ENCODE results near the gene ETFA. TPM values are rescaled to one million over a fixed set of nuclear protein-coding genes. Genes with fewer than 3 reads are reported as not detected.
A peak's percentile ranks its signal among the peaks of the same experiment; 100 is the strongest.

ETFA gene
- total and polyA plus RNA-seq, 2 experiments from 2014 or later = 175 to 185 TPM

GRCh38 chr15:76209523-76209922, 101.7 kb downstream of the ETFA start:
- H3K9me3 ChIP-seq (ENCODE audit: low read depth) = no peaks in the 10 kb centered on the region
- TF ChIP-seq EZH2phosphoT487 (IDR thresholded peaks at IDR 0.05; ENCODE audit: low read depth, severe bottlenecking, unreplicated experiment) (no peak), EZH2 (IDR thresholded peaks at IDR 0.05; ENCODE audit: borderline replicate concordance) (no peak), CTCF (IDR thresholded peaks at IDR 0.05; ENCODE audit: poor library complexity) (no peak)
- H3K79me2 ChIP-seq = no peaks in the 10 kb centered on the region
- no peak for DNase-seq (ENCODE audit: low spot score)
- 100% methylated on average over 1 of the region's 1 CpG for WGBS (ENCODE audit: low lambda C conversion rate, missing lambda C conversion rate)
- H3K36me3 ChIP-seq (replicated peaks; ENCODE audit: insufficient read depth, low read depth) = no peaks in the 10 kb centered on the region
- no peaks in the 10 kb centered on the region for H4K20me1 ChIP-seq (ENCODE audit: insufficient read depth, poor library complexity, severe bottlenecking)
- H3K27ac ChIP-seq = no peak overlapping the region
- H3K9me2 ChIP-seq (replicated peaks; ENCODE audit: insufficient read depth) = no peaks in the 10 kb centered on the region
- no peaks in the 10 kb centered on the region for H3K4me1 ChIP-seq (ENCODE audit: insufficient read depth)
- H3K4me3 ChIP-seq = no peak overlapping the region
- H3K4me2 ChIP-seq = no peak overlapping the region
- H2AFZ ChIP-seq = no peak overlapping the region
- H3K27me3 ChIP-seq = no peaks in the 10 kb centered on the region

GRCh38 chr15:76208786-76209424, 102.4 kb downstream of the ETFA start:
- H3K4me1 ChIP-seq (ENCODE audit: insufficient read depth) = no peaks in the 10 kb centered on the region
- WGBS (ENCODE audit: low lambda C conversion rate, missing lambda C conversion rate) = 86% methylated on average over 2 of the region's 2 CpGs
- no peaks in the 10 kb centered on the region for H3K9me3 ChIP-seq (ENCODE audit: low read depth)
- no peak for DNase-seq (ENCODE audit: low spot score)
- no peak overlapping the region for H2AFZ ChIP-seq
- no peaks in the 10 kb centered on the region for H3K36me3 ChIP-seq (replicated peaks; ENCODE audit: insufficient read depth, low read depth)
- no peaks in the 10 kb centered on the region for H3K9me2 ChIP-seq (replicated peaks; ENCODE audit: insufficient read depth)
- H3K79me2 ChIP-seq = no peaks in the 10 kb centered on the region
- H4K20me1 ChIP-seq (ENCODE audit: insufficient read depth, poor library complexity, severe bottlenecking) = no peaks in the 10 kb centered on the region
- TF ChIP-seq EZH2phosphoT487 (IDR thresholded peaks at IDR 0.05; ENCODE audit: low read depth, severe bottlenecking, unreplicated experiment) = no peak
- H3K4me2 ChIP-seq = no peak overlapping the region
- H3K4me3 ChIP-seq = no peak overlapping the region
- no peaks in the 10 kb centered on the region for H3K27me3 ChIP-seq
- H3K27ac ChIP-seq = no peak overlapping the region

GRCh38 chr15:76208084-76208785, 103.0 kb downstream of the ETFA start:
- no peak overlapping the region for H3K4me3 ChIP-seq
- no peaks in the 10 kb centered on the region for H3K4me1 ChIP-seq (ENCODE audit: insufficient read depth)
- no peaks in the 10 kb centered on the region for H3K36me3 ChIP-seq (replicated peaks; ENCODE audit: insufficient read depth, low read depth)
- no peaks in the 10 kb centered on the region for H4K20me1 ChIP-seq (ENCODE audit: insufficient read depth, poor library complexity, severe bottlenecking)
- no peaks in the 10 kb centered on the region for H3K27me3 ChIP-seq
- DNase-seq (ENCODE audit: low spot score) = no peak
- H3K79me2 ChIP-seq = no peaks in the 10 kb centered on the region
- H3K9me2 ChIP-seq (replicated peaks; ENCODE audit: insufficient read depth) = no peaks in the 10 kb centered on the region
- TF ChIP-seq EZH2phosphoT487 (IDR thresholded peaks at IDR 0.05; ENCODE audit: low read depth, severe bottlenecking, unreplicated experiment) (no peak), CTCF (IDR thresholded peaks at IDR 0.05; ENCODE audit: poor library complexity) (no peak), EZH2 (IDR thresholded peaks at IDR 0.05; ENCODE audit: borderline replicate concordance) (no peak)
- no peak overlapping the region for H3K27ac ChIP-seq
- H2AFZ ChIP-seq = no peak overlapping the region
- no peak overlapping the region for H3K4me2 ChIP-seq
- H3K9me3 ChIP-seq (ENCODE audit: low read depth) = no peaks in the 10 kb centered on the region
- WGBS (ENCODE audit: low lambda C conversion rate, missing lambda C conversion rate) = 98% methylated on average over 8 of the region's 8 CpGs

GRCh38 chr15:76206325-76206976, 104.8 kb downstream of the ETFA start:
- H3K36me3 ChIP-seq (replicated peaks; ENCODE audit: insufficient read depth, low read depth) = no peaks in the 10 kb centered on the region
- no peak overlapping the region for H3K4me3 ChIP-seq
- H3K4me2 ChIP-seq = no peak overlapping the region
- H3K27ac ChIP-seq = no peak overlapping the region
- H3K9me2 ChIP-seq (replicated peaks; ENCODE audit: insufficient read depth) = no peaks in the 10 kb centered on the region
- H2AFZ ChIP-seq = no peak overlapping the region
- H3K4me1 ChIP-seq (ENCODE audit: insufficient read depth) = no peaks in the 10 kb centered on the region
- H3K9me3 ChIP-seq (ENCODE audit: low read depth) = no peaks in the 10 kb centered on the region
- H3K79me2 ChIP-seq = no peaks in the 10 kb centered on the region
- H3K27me3 ChIP-seq = no peaks in the 10 kb centered on the region
- no peaks in the 10 kb centered on the region for H4K20me1 ChIP-seq (ENCODE audit: insufficient read depth, poor library complexity, severe bottlenecking)
- WGBS (ENCODE audit: low lambda C conversion rate, missing lambda C conversion rate) = 70% methylated on average over 4 of the region's 4 CpGs
- TF ChIP-seq CTCF (IDR thresholded peaks at IDR 0.05; ENCODE audit: poor library complexity) (no peak), EZH2 (IDR thresholded peaks at IDR 0.05; ENCODE audit: borderline replicate concordance) (no peak), EZH2phosphoT487 (IDR thresholded peaks at IDR 0.05; ENCODE audit: low read depth, severe bottlenecking, unreplicated experiment) (no peak)
- DNase-seq (ENCODE audit: low spot score) = peak; percentile 68

All from hepatocyte (in vitro differentiated cells).